Measurements from ENCODE around the gene TDRD9. TPM values are rescaled to one million over a fixed set of nuclear protein-coding genes. Genes with fewer than 3 reads are reported as not detected.

The TDRD9 gene
- total RNA-seq, 1 donor from 2014 or later = not detected

DNA sequence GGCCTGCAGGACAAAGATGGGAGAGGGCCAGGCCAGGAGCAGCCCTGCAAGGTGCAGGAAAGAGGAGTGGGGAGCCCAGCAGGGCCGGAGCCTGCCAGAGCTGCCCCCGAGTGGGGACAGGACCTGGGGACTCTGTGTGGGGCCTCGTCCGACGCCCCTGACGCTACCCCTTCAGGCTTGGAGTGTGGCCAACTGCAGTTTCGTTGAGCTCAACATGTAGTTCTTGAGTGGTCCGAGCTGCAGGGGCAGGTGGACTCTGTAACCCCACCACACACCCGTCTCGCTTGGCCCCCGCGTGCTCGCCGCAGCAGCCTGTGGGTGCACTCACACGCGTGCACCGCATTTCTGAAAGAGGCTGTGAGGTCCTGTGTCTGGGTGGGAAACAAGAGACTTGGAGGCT is 159.2 kb downstream of the TDRD9 start:
- H3K79me2 ChIP-seq (ENCODE audit: insufficient read depth, low read length) = no peaks in the 10 kb centered on the region
- DNase-seq (ENCODE audit: low read depth) (no peak), FAIRE-seq (no peak)
- H3K4me2 ChIP-seq (ENCODE audit: low read length) = no peak overlapping the region
- TF ChIP-seq EZH2 (IDR thresholded peaks at IDR 0.05; ENCODE audit: insufficient read depth, low read length) = no peak
- TF ChIP-seq, protein P1, sequence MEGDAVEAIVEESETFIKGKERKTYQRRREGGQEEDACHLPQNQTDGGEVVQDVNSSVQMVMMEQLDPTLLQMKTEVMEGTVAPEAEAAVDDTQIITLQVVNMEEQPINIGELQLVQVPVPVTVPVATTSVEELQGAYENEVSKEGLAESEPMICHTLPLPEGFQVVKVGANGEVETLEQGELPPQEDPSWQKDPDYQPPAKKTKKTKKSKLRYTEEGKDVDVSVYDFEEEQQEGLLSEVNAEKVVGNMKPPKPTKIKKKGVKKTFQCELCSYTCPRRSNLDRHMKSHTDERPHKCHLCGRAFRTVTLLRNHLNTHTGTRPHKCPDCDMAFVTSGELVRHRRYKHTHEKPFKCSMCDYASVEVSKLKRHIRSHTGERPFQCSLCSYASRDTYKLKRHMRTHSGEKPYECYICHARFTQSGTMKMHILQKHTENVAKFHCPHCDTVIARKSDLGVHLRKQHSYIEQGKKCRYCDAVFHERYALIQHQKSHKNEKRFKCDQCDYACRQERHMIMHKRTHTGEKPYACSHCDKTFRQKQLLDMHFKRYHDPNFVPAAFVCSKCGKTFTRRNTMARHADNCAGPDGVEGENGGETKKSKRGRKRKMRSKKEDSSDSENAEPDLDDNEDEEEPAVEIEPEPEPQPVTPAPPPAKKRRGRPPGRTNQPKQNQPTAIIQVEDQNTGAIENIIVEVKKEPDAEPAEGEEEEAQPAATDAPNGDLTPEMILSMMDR (IDR thresholded peaks at IDR 0.05; ENCODE audit: insufficient read depth, low read depth, low read length) = no peak
- peaks cover 10% of the 10 kb centered on the region for H3K27me3 ChIP-seq (ENCODE audit: insufficient read depth, low read length)
- peak overlapping the region; percentile 54 for H3K4me3 Mint-ChIP-seq (ENCODE audit: unreplicated experiment)
- no peak overlapping the region for H3K27ac ChIP-seq (ENCODE audit: low read depth, low read length)
- H3K9me3 ChIP-seq (ENCODE audit: insufficient read depth, low read depth, low read length) = no peaks in the 10 kb centered on the region
- H3K27me3 Mint-ChIP-seq (ENCODE audit: low read depth, unreplicated experiment) = peaks cover 35% of the 10 kb centered on the region
- H3K9me3 Mint-ChIP-seq (ENCODE audit: unreplicated experiment) = no peaks in the 10 kb centered on the region
- H4K20me1 ChIP-seq (ENCODE audit: insufficient read depth, low read length) = no peaks in the 10 kb centered on the region
- no peaks in the 10 kb centered on the region for H3K4me1 Mint-ChIP-seq (ENCODE audit: low read depth, unreplicated experiment)
- no peaks in the 10 kb centered on the region for H3K4me1 ChIP-seq (ENCODE audit: insufficient read depth, low read length)
- H2AFZ ChIP-seq (ENCODE audit: low read depth, low read length) = no peak overlapping the region
- no peak overlapping the region for H3K4me3 ChIP-seq (ENCODE audit: insufficient read depth, low read depth, low read length)
- H3K36me3 ChIP-seq (ENCODE audit: insufficient read depth, low read length) = no peaks in the 10 kb centered on the region
- H3K27ac Mint-ChIP-seq (ENCODE audit: unreplicated experiment) = no peak overlapping the region
- no peak overlapping the region for H3K9ac ChIP-seq (ENCODE audit: low read length)
- H3K36me3 Mint-ChIP-seq (ENCODE audit: low read depth, unreplicated experiment) = no peaks in the 10 kb centered on the region

DNA sequence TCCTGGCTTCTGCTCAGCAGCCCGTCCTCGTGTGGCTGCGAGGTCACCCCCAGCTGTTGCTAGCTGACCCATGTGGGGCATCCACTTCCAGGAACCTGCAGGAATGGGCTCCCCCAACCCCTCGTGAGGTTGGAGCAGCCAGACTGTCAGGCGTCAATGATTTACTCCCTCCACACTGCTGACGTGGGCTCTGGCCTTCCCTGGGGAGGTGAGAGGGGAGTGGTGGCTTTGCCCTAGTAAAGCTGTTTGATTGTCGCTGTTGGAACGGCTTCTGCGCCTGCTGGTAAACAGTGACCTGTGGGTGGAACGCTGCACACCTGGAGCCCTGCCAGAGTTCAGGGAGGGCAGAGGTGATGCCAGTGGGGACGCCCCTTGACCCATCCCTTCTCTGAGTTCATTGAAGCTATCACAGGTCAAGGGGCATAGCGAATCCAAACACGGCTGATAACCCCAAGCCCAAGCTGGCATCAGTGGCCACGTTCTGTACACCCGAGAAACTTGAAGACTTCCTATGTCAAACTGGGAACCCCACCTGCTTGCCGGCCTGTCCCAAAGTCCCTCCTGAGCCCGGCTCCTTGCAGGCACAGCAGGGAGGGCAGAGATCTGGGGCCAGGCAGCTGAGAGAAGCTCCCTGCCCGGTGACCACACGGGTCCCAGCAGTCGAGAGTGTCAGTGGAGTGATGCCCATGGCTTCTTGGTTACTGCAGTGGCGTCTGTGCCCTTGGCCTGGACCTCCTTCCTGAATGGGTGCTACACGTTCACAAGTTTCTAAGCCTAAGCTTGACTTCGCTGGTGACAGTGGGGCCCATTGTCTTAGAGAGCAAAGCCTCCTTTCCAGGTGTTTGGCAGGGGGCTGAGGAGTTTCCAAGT is 160.0 kb downstream of the TDRD9 start:
- Histone ChIP-seq H3K36me3 (ENCODE audit: insufficient read depth, low read length) (no peaks in the 10 kb centered on the region), H3K4me3 (ENCODE audit: insufficient read depth, low read depth, low read length) (no peak overlapping the region), H2AFZ (ENCODE audit: low read depth, low read length) (no peak overlapping the region), H3K9ac (ENCODE audit: low read length) (no peak overlapping the region), H3K27me3 (ENCODE audit: insufficient read depth, low read length) (peaks cover 10% of the 10 kb centered on the region), H3K79me2 (ENCODE audit: insufficient read depth, low read length) (no peaks in the 10 kb centered on the region), H3K27ac (ENCODE audit: low read depth, low read length) (no peak overlapping the region), H3K4me1 (ENCODE audit: insufficient read depth, low read length) (no peaks in the 10 kb centered on the region), H4K20me1 (ENCODE audit: insufficient read depth, low read length) (no peaks in the 10 kb centered on the region), H3K9me3 (ENCODE audit: insufficient read depth, low read depth, low read length) (no peaks in the 10 kb centered on the region), H3K4me2 (ENCODE audit: low read length) (no peak overlapping the region)
- no peak for FAIRE-seq
- no peaks in the 10 kb centered on the region for H3K36me3 Mint-ChIP-seq (ENCODE audit: low read depth, unreplicated experiment)
- H3K4me1 Mint-ChIP-seq (ENCODE audit: low read depth, unreplicated experiment) = no peaks in the 10 kb centered on the region
- no peak for DNase-seq (ENCODE audit: low read depth)
- H3K9me3 Mint-ChIP-seq (ENCODE audit: unreplicated experiment) = no peaks in the 10 kb centered on the region
- TF ChIP-seq, protein P1 (IDR thresholded peaks at IDR 0.05; ENCODE audit: insufficient read depth, low read depth, low read length) = no peak
- TF ChIP-seq EZH2 (IDR thresholded peaks at IDR 0.05; ENCODE audit: insufficient read depth, low read length) = no peak
- H3K27ac Mint-ChIP-seq (ENCODE audit: unreplicated experiment) = no peak overlapping the region
- H3K27me3 Mint-ChIP-seq (ENCODE audit: low read depth, unreplicated experiment) = peaks cover 28% of the 10 kb centered on the region
- H3K4me3 Mint-ChIP-seq (ENCODE audit: unreplicated experiment) = no peak overlapping the region
